Activated CD4-positive, alpha-beta memory T cell treated with anti-CD3 and anti-CD28 coated beads, Interleukin-2, amount 10 ng/mL, durations not matched to agents 7 days and 5 days (primary cell): ENCODE measurements around the gene SPOPL. TPM values are rescaled to one million over a fixed set of nuclear protein-coding genes. Genes with fewer than 3 reads are reported as not detected.

Source experiments
- CTCF ChIA-PET: fragments of 350-600 bp; sonication (Branson Sonifier 250); formaldehyde crosslinking; loops from one replicate; lab custom pipeline; 2021; ENCODE audit warnings: antibody characterized with exemption, inconsistent platforms; lab: Charles Lee
- POLR2A ChIA-PET: fragments of 350-600 bp; sonication (Branson Sonifier 250); formaldehyde crosslinking; loops from one replicate; lab custom pipeline; 2021; ENCODE audit warnings: antibody characterized with exemption; lab: Charles Lee
- DNase-seq: peaks from one replicate; pipeline ENCODE4 v3.0.0-alpha.2; 2020
- H3K27ac Mint-ChIP-seq: one replicate; pipeline ENCODE4 v1.8.0; 2021; ENCODE audit warnings: mild to moderate bottlenecking, mixed read lengths
- H3K27me3 Mint-ChIP-seq: one replicate; pipeline ENCODE4 v1.8.0; 2021; ENCODE audit warnings: mixed read lengths
- H3K36me3 Mint-ChIP-seq: one replicate; pipeline ENCODE4 v1.8.0; 2021; ENCODE audit warnings: low read depth, mixed read lengths
- H3K4me1 Mint-ChIP-seq: one replicate; pipeline ENCODE4 v1.8.0; 2021; ENCODE audit warnings: mixed read lengths
- H3K4me3 Mint-ChIP-seq: one replicate; pipeline ENCODE4 v1.8.0; 2021; ENCODE audit warnings: mild to moderate bottlenecking, mixed read lengths
- H3K9me3 Mint-ChIP-seq: one replicate; pipeline ENCODE4 v1.8.0; 2021; ENCODE audit warnings: mixed read lengths
- total RNA-seq, 2 experiments: library from RNA; stranded (reverse); gene quantifications; one replicate each; pipeline ENCODE4 v1.2.3, GENCODE V29; 2021

Gene SPOPL
- total RNA-seq, 2 experiments from 2014 or later, result 16.0 to 16.1 TPM

DNA sequence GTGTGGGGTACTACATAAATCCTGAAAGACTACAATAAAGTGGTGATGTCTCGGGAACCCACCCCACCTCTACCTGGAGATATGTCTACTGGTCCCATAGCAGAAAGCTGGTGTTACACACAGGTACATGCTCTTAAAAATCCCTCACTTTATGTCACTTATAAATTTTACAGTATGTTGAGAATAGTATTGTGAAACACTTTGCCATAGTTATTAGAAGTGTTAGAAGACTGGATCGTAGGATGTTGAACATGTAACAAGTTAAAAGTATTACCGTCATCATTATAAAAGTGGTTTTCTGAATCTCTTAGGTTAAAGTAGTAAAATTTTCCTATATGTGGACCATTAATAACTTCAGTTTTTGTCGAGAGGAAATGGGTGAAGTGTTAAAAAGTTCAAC is 48.6 kb downstream of the SPOPL start:
- DNase-seq, result no peak
- H3K27me3 Mint-ChIP-seq, result no peaks in the 10 kb centered on the region
- CTCF ChIA-PET, result no interaction called here
- H3K4me1 Mint-ChIP-seq, result no peaks in the 10 kb centered on the region
- H3K9me3 Mint-ChIP-seq, result no peaks in the 10 kb centered on the region
- H3K4me3 Mint-ChIP-seq, result no peak overlapping the region
- H3K27ac Mint-ChIP-seq, result no peak overlapping the region
- peaks cover 21% of the 10 kb centered on the region for H3K36me3 Mint-ChIP-seq
- POLR2A ChIA-PET, result no interaction called here

DNA sequence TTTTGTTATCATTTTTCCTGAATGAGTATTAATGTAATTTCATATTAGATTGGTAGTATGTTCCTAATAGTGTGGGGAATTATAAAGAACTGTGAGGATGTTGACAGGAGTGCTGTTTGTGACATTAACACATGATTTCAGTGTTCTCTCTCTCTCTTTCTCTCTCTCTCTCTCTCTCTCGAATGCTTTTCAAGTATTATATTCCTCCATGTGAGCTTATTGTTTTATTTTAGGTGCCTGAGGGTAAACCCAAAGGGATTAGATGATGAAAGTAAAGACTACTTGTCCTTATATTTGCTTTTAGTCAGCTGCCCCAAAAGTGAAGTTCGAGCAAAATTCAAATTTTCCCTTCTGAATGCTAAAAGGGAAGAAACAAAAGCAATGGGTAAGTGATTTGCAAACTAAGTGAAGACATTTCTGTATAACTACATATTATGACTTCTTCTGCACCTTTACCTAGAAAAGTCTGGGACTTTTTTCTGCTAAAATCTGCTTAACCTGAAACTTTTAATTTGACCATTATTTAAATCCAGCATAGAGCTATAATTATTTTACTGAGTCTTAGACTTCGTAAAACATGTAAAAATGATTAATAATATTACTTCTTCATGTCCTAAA is 49.2 kb downstream of the SPOPL start:
- no peak overlapping the region for H3K4me3 Mint-ChIP-seq
- DNase-seq, result no peak
- CTCF ChIA-PET, result no interaction called here
- no peaks in the 10 kb centered on the region for H3K4me1 Mint-ChIP-seq
- peaks cover 26% of the 10 kb centered on the region for H3K36me3 Mint-ChIP-seq
- H3K9me3 Mint-ChIP-seq, result no peaks in the 10 kb centered on the region
- no peak overlapping the region for H3K27ac Mint-ChIP-seq
- no peaks in the 10 kb centered on the region for H3K27me3 Mint-ChIP-seq
- POLR2A ChIA-PET, result no interaction called here

DNA sequence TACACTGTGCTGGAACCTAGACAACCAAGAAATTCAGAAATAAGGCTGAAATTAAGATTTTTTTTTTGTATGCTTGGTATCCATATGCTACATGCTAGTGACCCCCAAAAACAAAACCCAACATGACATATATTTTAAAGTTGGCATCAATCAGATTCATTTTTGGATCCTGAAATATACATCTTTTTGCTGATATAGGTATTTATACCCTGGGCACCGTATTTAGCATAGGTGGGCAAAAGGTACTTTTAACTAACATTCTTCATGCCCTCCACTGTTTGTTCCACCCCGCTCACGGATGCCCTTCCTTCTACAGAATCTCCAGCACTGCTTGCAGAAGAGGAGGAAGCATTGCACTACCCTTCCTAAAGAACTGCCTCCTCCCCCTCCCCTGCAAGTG is 52.6 kb downstream of the SPOPL start:
- Mint-ChIP-seq H3K36me3 (peaks cover 33% of the 10 kb centered on the region), H3K4me3 (no peak overlapping the region), H3K4me1 (no peaks in the 10 kb centered on the region), H3K27ac (no peak overlapping the region), H3K27me3 (no peaks in the 10 kb centered on the region), H3K9me3 (no peaks in the 10 kb centered on the region)
- POLR2A ChIA-PET, result no interaction called here
- CTCF ChIA-PET, result no interaction called here
- DNase-seq, result no peak

DNA sequence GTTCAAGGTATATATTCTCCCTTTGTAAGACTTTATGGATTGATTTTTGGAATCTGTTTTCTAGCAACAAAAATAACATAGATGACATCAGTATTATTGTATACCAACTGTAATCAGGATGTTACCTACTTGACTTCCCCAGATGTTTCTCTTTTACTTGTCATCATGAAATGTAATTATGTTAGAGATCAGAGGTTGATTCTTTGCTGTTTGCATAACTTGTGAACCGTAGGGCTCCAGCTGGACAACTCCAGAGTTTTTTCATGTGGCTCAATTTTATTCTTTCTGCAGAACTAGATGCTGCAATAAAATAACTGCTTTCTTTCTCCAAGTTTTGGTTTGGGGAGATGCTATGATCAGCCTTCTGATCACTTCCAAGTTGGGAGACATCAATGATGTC is 58.1 kb downstream of the SPOPL start:
- Mint-ChIP-seq H3K9me3 (no peaks in the 10 kb centered on the region), H3K36me3 (peaks cover 39% of the 10 kb centered on the region), H3K4me1 (no peaks in the 10 kb centered on the region), H3K27me3 (no peaks in the 10 kb centered on the region), H3K27ac (no peak overlapping the region), H3K4me3 (no peak overlapping the region)
- no peak for DNase-seq
- ChIA-PET CTCF (no interaction called here), POLR2A (no interaction called here)

DNA sequence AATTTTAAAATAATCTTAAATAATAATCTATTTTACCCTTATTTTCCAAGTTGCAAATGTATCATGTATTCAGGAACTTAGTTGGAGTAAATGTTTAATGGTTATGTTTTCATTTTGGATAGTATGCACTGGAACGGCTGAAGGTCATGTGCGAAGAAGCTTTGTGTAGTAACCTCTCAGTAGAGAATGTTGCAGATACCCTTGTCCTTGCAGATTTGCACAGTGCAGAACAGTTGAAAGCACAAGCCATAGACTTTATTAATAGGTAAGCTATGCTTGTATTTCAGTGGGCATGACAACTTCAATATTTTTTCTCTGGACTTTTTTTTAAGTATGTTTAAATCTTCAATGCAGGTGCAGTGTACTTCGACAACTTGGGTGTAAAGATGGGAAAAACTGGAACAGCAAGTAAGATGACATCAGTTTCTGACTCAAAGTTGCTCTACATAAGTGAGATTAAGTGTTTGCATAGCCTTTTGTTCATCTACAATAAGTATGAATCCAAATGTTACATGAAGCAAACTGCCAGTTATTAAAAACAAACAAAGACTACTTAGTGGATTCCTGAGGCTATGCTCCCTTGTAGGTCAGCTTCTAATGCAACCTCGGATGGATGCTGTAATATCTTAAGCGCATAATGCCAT is 63.1 kb downstream of the SPOPL start:
- no peak overlapping the region for H3K4me3 Mint-ChIP-seq
- H3K4me1 Mint-ChIP-seq, result no peaks in the 10 kb centered on the region
- CTCF ChIA-PET, result no interaction called here
- H3K27ac Mint-ChIP-seq, result no peak overlapping the region
- DNase-seq, result no peak
- peaks cover 28% of the 10 kb centered on the region for H3K36me3 Mint-ChIP-seq
- H3K9me3 Mint-ChIP-seq, result no peaks in the 10 kb centered on the region
- H3K27me3 Mint-ChIP-seq, result no peaks in the 10 kb centered on the region
- POLR2A ChIA-PET, result no interaction called here

DNA sequence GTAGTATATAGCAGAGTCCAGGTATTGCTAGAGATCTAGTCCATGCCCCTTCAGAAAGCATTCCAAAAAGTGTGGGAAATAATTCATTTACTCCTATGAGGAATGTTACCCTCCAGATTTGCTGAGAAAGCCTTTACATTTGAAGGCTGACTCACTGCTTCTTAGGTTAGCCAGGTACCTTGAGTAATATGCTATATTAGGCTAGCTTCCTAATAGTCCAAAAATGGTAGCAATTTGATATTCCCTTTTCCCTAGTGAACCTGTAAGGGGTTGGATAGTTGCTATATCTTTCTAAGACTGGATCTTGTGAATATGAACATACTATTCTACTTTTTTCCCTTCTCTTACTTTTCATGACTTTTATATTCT is 63.6 kb downstream of the SPOPL start:
- peaks cover 27% of the 10 kb centered on the region for H3K36me3 Mint-ChIP-seq
- H3K4me1 Mint-ChIP-seq, result no peaks in the 10 kb centered on the region
- no peaks in the 10 kb centered on the region for H3K9me3 Mint-ChIP-seq
- H3K4me3 Mint-ChIP-seq, result no peak overlapping the region
- DNase-seq, result no peak
- ChIA-PET POLR2A (no interaction called here), CTCF (no interaction called here)
- no peaks in the 10 kb centered on the region for H3K27me3 Mint-ChIP-seq
- no peak overlapping the region for H3K27ac Mint-ChIP-seq

DNA sequence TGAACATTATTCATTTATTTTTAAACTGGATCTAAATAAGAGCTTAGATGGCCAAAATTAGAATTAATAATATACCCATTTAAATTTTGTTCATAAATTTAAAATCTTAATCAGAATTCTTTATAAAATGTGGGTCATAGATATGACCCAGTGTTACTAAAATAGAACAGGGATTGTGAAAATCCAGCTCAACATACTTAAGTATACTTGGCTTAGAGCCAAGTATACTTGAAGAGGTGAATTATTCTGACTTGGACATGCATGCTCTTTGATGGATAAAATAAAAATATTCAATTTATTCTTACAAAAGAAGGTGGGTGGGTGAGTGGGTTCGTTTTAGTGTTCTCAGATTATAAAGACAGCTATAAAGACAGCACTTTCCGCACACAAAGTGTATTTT is 70.7 kb downstream of the SPOPL start:
- H3K27me3 Mint-ChIP-seq, result no peaks in the 10 kb centered on the region
- H3K36me3 Mint-ChIP-seq, result peaks cover 30% of the 10 kb centered on the region
- DNase-seq, result no peak
- ChIA-PET POLR2A (no interaction called here), CTCF (no interaction called here)
- no peaks in the 10 kb centered on the region for H3K4me1 Mint-ChIP-seq
- H3K9me3 Mint-ChIP-seq, result peaks cover 2% of the 10 kb centered on the region
- H3K27ac Mint-ChIP-seq, result no peak overlapping the region
- H3K4me3 Mint-ChIP-seq, result no peak overlapping the region

DNA sequence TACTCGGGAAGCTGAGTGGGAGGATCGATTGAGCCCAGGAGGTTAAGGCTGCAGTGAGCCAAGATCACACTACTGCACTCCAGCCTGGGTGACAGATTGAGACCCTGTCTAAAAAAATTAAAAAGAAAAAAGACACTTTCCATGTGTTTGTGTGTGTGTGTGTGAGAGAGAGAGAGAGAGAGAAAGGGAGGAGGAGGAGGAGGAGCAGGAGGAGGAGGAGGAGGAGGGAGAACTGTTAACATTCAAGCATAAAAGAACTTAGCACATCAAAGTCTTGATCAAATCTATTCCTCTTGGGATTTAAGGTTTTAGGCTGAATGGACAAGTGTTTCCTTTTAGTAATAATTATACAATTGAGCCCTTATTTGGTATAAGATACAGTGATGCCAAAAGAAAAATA is 75.5 kb downstream of the SPOPL start:
- ChIA-PET CTCF (no interaction called here), POLR2A (no interaction called here)
- DNase-seq, result no peak
- H3K9me3 Mint-ChIP-seq, result peaks cover 2% of the 10 kb centered on the region
- H3K4me3 Mint-ChIP-seq, result no peak overlapping the region
- H3K4me1 Mint-ChIP-seq, result no peaks in the 10 kb centered on the region
- H3K36me3 Mint-ChIP-seq, result peaks cover 36% of the 10 kb centered on the region
- no peak overlapping the region for H3K27ac Mint-ChIP-seq
- H3K27me3 Mint-ChIP-seq, result no peaks in the 10 kb centered on the region

DNA sequence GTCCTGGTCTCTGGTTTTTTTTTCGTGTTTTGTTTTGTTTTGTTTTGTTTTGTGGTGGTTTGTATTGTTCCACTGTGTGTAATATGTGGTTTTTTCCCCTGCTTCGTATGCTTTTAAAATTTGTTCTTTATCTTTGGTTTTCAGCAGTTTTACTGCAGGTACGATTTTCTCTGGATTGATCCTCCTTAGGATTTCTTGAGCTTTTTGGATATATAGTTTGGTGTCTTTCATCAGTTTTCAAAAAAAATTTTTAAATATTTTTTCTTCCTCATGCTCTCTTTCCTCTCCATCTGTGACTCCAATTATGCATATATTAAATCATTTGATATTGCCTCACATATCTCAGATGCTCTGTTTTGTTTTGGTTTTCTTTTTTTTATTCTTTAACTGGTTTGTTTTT is 78.0 kb downstream of the SPOPL start:
- no peak overlapping the region for H3K4me3 Mint-ChIP-seq
- H3K27ac Mint-ChIP-seq, result no peak overlapping the region
- CTCF ChIA-PET, result no interaction called here
- H3K4me1 Mint-ChIP-seq, result no peaks in the 10 kb centered on the region
- peaks cover 33% of the 10 kb centered on the region for H3K36me3 Mint-ChIP-seq
- no peaks in the 10 kb centered on the region for H3K27me3 Mint-ChIP-seq
- DNase-seq, result no peak
- POLR2A ChIA-PET, result no interaction called here
- H3K9me3 Mint-ChIP-seq, result peaks cover 2% of the 10 kb centered on the region

DNA sequence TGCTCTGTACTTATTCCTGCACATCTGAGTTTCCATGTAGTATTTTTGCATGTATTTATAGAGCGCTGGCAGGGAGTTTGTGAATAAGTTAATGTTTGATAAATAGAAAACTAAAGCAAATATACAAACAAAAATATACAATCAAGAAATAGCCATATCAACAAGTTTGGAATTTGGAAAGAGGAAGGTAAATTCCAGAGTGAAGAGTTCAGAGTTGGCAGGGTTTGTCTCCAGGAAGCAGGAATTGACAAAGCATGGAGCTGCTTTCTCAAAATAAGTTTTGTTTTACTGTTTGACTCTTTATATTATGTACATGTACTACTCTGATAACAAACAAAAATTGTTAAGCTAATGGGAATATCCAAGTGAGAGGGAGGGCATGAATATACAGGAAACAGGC is 80.3 kb downstream of the SPOPL start:
- Mint-ChIP-seq H3K27ac (no peak overlapping the region), H3K4me1 (no peaks in the 10 kb centered on the region), H3K4me3 (no peak overlapping the region), H3K36me3 (peaks cover 23% of the 10 kb centered on the region), H3K27me3 (no peaks in the 10 kb centered on the region), H3K9me3 (no peaks in the 10 kb centered on the region)
- ChIA-PET POLR2A (no interaction called here), CTCF (no interaction called here)
- DNase-seq, result no peak

DNA sequence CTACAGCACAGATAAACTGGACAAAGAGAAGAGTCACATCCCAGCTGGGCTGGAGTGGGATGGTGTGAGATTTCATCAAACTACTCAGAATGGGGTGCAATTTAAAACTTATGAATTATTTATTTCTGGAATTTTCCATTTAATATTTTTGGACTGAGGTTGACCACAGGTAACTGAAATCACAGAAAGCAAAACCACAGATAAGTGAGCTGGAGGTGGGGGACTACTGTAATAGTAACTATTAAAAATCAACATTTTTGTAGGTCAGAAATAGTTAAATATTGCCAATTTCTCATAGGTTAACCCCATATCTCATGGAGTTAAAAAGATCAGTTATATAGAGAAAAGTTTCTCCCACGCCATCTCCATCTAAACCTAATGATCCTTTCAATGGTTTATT is 88.1 kb downstream of the SPOPL start:
- H3K27me3 Mint-ChIP-seq, result no peaks in the 10 kb centered on the region

DNA sequence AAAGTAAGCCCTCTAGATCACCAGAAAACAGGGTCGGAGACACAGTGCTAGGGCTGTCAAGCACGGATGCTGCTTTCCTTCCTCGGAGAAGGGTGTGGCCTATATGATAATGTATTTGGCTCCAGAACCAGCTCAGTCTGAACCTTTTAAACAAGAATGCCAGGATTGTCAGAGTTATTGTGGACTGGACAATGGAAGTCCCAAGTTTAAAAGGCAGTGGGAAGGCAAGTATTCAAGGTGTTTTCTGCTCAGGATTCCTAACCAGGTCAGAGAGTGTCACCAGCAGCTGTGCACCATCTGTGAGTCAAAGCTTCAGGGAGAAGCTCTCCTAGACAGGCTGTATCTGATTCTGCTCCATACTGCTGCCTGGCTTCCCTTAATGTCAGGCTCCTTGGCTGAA is 94.8 kb downstream of the SPOPL start:
- CTCF ChIA-PET, result no interaction called here
- no peaks in the 10 kb centered on the region for H3K36me3 Mint-ChIP-seq
- H3K4me1 Mint-ChIP-seq, result no peaks in the 10 kb centered on the region
- DNase-seq, result no peak
- POLR2A ChIA-PET, result no interaction called here
- H3K27ac Mint-ChIP-seq, result no peak overlapping the region
- no peaks in the 10 kb centered on the region for H3K9me3 Mint-ChIP-seq
- no peaks in the 10 kb centered on the region for H3K27me3 Mint-ChIP-seq
- H3K4me3 Mint-ChIP-seq, result no peak overlapping the region

More for the DNA sequence above, 88.1 kb downstream of the SPOPL start:
- H3K27ac Mint-ChIP-seq, result no peak overlapping the region
- H3K36me3 Mint-ChIP-seq, result no peaks in the 10 kb centered on the region
- H3K4me3 Mint-ChIP-seq, result no peak overlapping the region
- POLR2A ChIA-PET, result no interaction called here
- DNase-seq, result no peak
- H3K9me3 Mint-ChIP-seq, result no peaks in the 10 kb centered on the region
- CTCF ChIA-PET, result no interaction called here
- no peaks in the 10 kb centered on the region for H3K4me1 Mint-ChIP-seq

DNA sequence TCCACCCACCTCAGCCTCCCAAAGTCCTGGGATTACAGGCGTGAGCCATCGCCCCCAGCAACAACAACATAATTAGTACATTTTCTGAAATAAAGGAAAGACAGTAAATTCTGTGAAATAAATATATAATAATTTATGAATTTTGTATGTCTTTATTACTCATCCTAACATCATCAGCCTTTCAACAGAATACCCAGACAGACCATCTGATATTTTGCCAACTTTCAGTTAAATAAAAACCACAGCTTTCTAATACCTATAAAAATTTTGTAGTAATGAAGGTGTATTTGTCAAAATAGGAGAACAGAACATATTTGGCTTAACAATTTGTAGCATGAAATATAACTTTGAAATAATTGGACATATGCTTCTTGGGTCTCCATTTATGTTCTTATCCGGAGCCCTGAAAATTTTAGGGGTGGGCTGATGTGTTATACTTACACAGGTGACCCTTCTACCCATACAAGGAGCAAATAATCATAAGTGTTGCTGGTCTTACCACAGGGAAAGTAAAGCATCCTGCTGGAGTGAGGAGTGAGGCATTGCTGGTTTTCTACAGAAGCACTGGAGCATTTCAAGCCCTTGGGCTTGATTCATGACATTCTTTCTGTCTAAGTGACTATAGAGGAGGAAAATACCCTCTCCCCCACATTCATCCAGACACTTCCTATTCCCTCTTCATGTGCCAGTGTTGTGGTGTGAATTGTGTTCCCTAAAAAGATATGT is 99.3 kb downstream of the SPOPL start:
- POLR2A ChIA-PET, result no interaction called here
- H3K9me3 Mint-ChIP-seq, result no peaks in the 10 kb centered on the region

More for the DNA sequence above, 99.3 kb downstream of the SPOPL start:
- CTCF ChIA-PET, result no interaction called here
- H3K4me3 Mint-ChIP-seq, result no peak overlapping the region
- no peak for DNase-seq
- H3K4me1 Mint-ChIP-seq, result no peaks in the 10 kb centered on the region
- no peaks in the 10 kb centered on the region for H3K36me3 Mint-ChIP-seq
- no peaks in the 10 kb centered on the region for H3K27me3 Mint-ChIP-seq
- no peak overlapping the region for H3K27ac Mint-ChIP-seq
